IgD-negative memory B cell (primary cell): ENCODE data around the gene PEX11G. TPM values are rescaled to one million over a fixed set of nuclear protein-coding genes. Genes with fewer than 3 reads are reported as not detected.

Experiments used
- H3K27ac Mint-ChIP-seq, 3 donors: one replicate each; pipeline ENCODE4 v1.8.0; 2020 to 2022; ENCODE audit warnings: mild to moderate bottlenecking in 3 of 3, mixed read lengths in 3 of 3, moderate library complexity in 1 of 3
- H3K27me3 Mint-ChIP-seq: one replicate; pipeline ENCODE4 v1.8.0; 2021; ENCODE audit warnings: mixed read lengths
- H3K36me3 Mint-ChIP-seq: one replicate; pipeline ENCODE4 v1.8.0; 2020; ENCODE audit warnings: mild to moderate bottlenecking, mixed read lengths
- H3K4me1 Mint-ChIP-seq, 3 donors: one replicate each; pipeline ENCODE4 v1.8.0; 2020 to 2022; ENCODE audit warnings: mixed read lengths in 3 of 3, mild to moderate bottlenecking in 1 of 3
- H3K4me3 Mint-ChIP-seq, 4 donors: one replicate each; pipeline ENCODE4 v1.8.0; 2020 to 2022; ENCODE audit warnings: mild to moderate bottlenecking in 4 of 4, mixed read lengths in 4 of 4, moderate library complexity in 3 of 4
- H3K9me3 Mint-ChIP-seq, 3 donors: one replicate each; pipeline ENCODE4 v1.8.0; 2020 to 2021; ENCODE audit warnings: mixed read lengths in 3 of 3, mild to moderate bottlenecking in 1 of 3
- polyA plus RNA-seq: library from polyadenylated mRNA; unstranded; fragments of 300-500 nt; fragmentation: Illumina TruSeq; gene quantifications from one replicate; pipeline ENCODE4 v1.2.3, GENCODE V29; 2021

Gene PEX11G
- polyA plus RNA-seq, 1 donor from 2014 or later = 2.8 TPM

- peak overlapping the region in 1 of 3 donors; percentile 73 for H3K27ac Mint-ChIP-seq
- peak overlapping the region in 1 of 4 donors; percentile 42 for H3K4me3 Mint-ChIP-seq
Measured at GRCh38 chr19:7492558-7492957, 3.7 kb upstream of the PEX11G start.

GRCh38 chr19:7492142-7492541, 3.3 kb upstream of the PEX11G start:
- H3K9me3 Mint-ChIP-seq = no peaks in the 10 kb centered on the region
- H3K27ac Mint-ChIP-seq = peak overlapping the region in 1 of 3 donors; percentile 73
- peaks cover 6% of the 10 kb centered on the region for H3K27me3 Mint-ChIP-seq
- H3K36me3 Mint-ChIP-seq = no peaks in the 10 kb centered on the region
- peaks cover 2 to 8% (median 7%) of the 10 kb centered on the region in 3 donors for H3K4me1 Mint-ChIP-seq
- H3K4me3 Mint-ChIP-seq = no peak overlapping the region

More at GRCh38 chr19:7492558-7492957, 3.7 kb upstream of the PEX11G start:
- no peaks in the 10 kb centered on the region for H3K36me3 Mint-ChIP-seq
- peaks cover 3 to 8% (median 7%) of the 10 kb centered on the region in 3 donors for H3K4me1 Mint-ChIP-seq
- H3K9me3 Mint-ChIP-seq = no peaks in the 10 kb centered on the region
- peaks cover 6% of the 10 kb centered on the region for H3K27me3 Mint-ChIP-seq

GRCh38 chr19:7489609-7490044, 792 bp upstream of the PEX11G start:
- peaks cover 2 to 8% (median 5%) of the 10 kb centered on the region in 3 donors for H3K4me1 Mint-ChIP-seq
- H3K27me3 Mint-ChIP-seq = peaks cover 2% of the 10 kb centered on the region
- H3K9me3 Mint-ChIP-seq = no peaks in the 10 kb centered on the region
- peak overlapping the region; percentile 77 to 92 (median 87) for H3K4me3 Mint-ChIP-seq
- H3K27ac Mint-ChIP-seq = peak overlapping the region; percentile 21 to 96 (median 91)
- no peaks in the 10 kb centered on the region for H3K36me3 Mint-ChIP-seq

GRCh38 chr19:7486923-7487322, 1.9 kb downstream of the PEX11G start:
- H3K4me3 Mint-ChIP-seq = peak overlapping the region in 1 of 4 donors; percentile 77
- no peaks in the 10 kb centered on the region for H3K9me3 Mint-ChIP-seq
- no peaks in the 10 kb centered on the region for H3K36me3 Mint-ChIP-seq
- peaks cover 5% of the 10 kb centered on the region for H3K27me3 Mint-ChIP-seq
- peak overlapping the region in 2 of 3 donors; percentile 21 to 89 for H3K27ac Mint-ChIP-seq
- H3K4me1 Mint-ChIP-seq = peaks cover 0 to 14% (median 11%) of the 10 kb centered on the region in 3 donors

- peaks cover 3 to 10% (median 9%) of the 10 kb centered on the region in 3 donors for H3K4me1 Mint-ChIP-seq
- no peaks in the 10 kb centered on the region for H3K36me3 Mint-ChIP-seq
- H3K9me3 Mint-ChIP-seq = no peaks in the 10 kb centered on the region
- peak overlapping the region; percentile 90 to 96 (median 95) for H3K27ac Mint-ChIP-seq
- peaks cover 5% of the 10 kb centered on the region for H3K27me3 Mint-ChIP-seq
- H3K4me3 Mint-ChIP-seq = peak overlapping the region in 2 of 4 donors; percentile 30 to 60
Measured at GRCh38 chr19:7483720-7484201, 5.1 kb downstream of the PEX11G start.

- peaks cover 5% of the 10 kb centered on the region for H3K27me3 Mint-ChIP-seq
- H3K9me3 Mint-ChIP-seq = no peaks in the 10 kb centered on the region
- H3K4me1 Mint-ChIP-seq = peaks cover 3 to 10% (median 9%) of the 10 kb centered on the region in 3 donors
- H3K4me3 Mint-ChIP-seq = peak overlapping the region in 1 of 4 donors; percentile 60
- H3K27ac Mint-ChIP-seq = peak overlapping the region; percentile 95 to 96 (median 96)
- no peaks in the 10 kb centered on the region for H3K36me3 Mint-ChIP-seq
Measured at GRCh38 chr19:7482584-7483439, 6.0 kb downstream of the PEX11G start.

- Mint-ChIP-seq H3K36me3 (no peaks in the 10 kb centered on the region), H3K4me1 (peaks cover 5 to 10% (median 9%) of the 10 kb centered on the region in 3 donors), H3K4me3 (peak overlapping the region in 1 of 4 donors; percentile 74), H3K9me3 (no peaks in the 10 kb centered on the region), H3K27me3 (peaks cover 5% of the 10 kb centered on the region), H3K27ac (peak overlapping the region; percentile 39 to 96 (median 91))
Measured at GRCh38 chr19:7480970-7481255, 7.9 kb downstream of the PEX11G start.

- peak overlapping the region; percentile 86 to 96 (median 91) for H3K27ac Mint-ChIP-seq
- H3K36me3 Mint-ChIP-seq = no peaks in the 10 kb centered on the region
- H3K9me3 Mint-ChIP-seq = no peaks in the 10 kb centered on the region
- peaks cover 5% of the 10 kb centered on the region for H3K27me3 Mint-ChIP-seq
- H3K4me1 Mint-ChIP-seq = peaks cover 5 to 10% (median 9%) of the 10 kb centered on the region in 3 donors
- H3K4me3 Mint-ChIP-seq = peak overlapping the region in 3 of 4 donors; percentile 1 to 74 (median 8)
Measured at GRCh38 chr19:7480222-7480969, 8.4 kb downstream of the PEX11G start.

GRCh38 chr19:7478843-7479227, 10.0 kb downstream of the PEX11G start:
- peaks cover 5 to 10% (median 9%) of the 10 kb centered on the region in 3 donors for H3K4me1 Mint-ChIP-seq
- no peaks in the 10 kb centered on the region for H3K27me3 Mint-ChIP-seq
- H3K4me3 Mint-ChIP-seq = no peak overlapping the region
- peak overlapping the region in 2 of 3 donors; percentile 39 to 77 for H3K27ac Mint-ChIP-seq
- H3K9me3 Mint-ChIP-seq = no peaks in the 10 kb centered on the region
- no peaks in the 10 kb centered on the region for H3K36me3 Mint-ChIP-seq

- Mint-ChIP-seq H3K4me1 (peaks cover 5 to 6% (median 5%) of the 10 kb centered on the region in 3 donors), H3K36me3 (no peaks in the 10 kb centered on the region), H3K27ac (peak overlapping the region; percentile 76 to 88 (median 77)), H3K27me3 (no peaks in the 10 kb centered on the region), H3K4me3 (peak overlapping the region in 1 of 4 donors; percentile 40), H3K9me3 (no peaks in the 10 kb centered on the region)
Measured at GRCh38 chr19:7478173-7478842, 10.5 kb downstream of the PEX11G start.

GRCh38 chr19:7477758-7478157, 11.1 kb downstream of the PEX11G start:
- peak overlapping the region in 1 of 4 donors; percentile 40 for H3K4me3 Mint-ChIP-seq

GRCh38 chr19:7476777-7477494, 11.9 kb downstream of the PEX11G start:
- Mint-ChIP-seq H3K4me1 (peaks cover 9 to 15% (median 9%) of the 10 kb centered on the region in 3 donors), H3K36me3 (peaks cover 2% of the 10 kb centered on the region), H3K27me3 (no peaks in the 10 kb centered on the region), H3K27ac (peak overlapping the region; percentile 16 to 84 (median 81)), H3K9me3 (no peaks in the 10 kb centered on the region), H3K4me3 (peak overlapping the region in 3 of 4 donors; percentile 12 to 54 (median 32))

More at GRCh38 chr19:7477758-7478157, 11.1 kb downstream of the PEX11G start:
- H3K9me3 Mint-ChIP-seq = no peaks in the 10 kb centered on the region
- H3K27ac Mint-ChIP-seq = peak overlapping the region; percentile 67 to 77 (median 76)
- no peaks in the 10 kb centered on the region for H3K27me3 Mint-ChIP-seq
- H3K4me1 Mint-ChIP-seq = peaks cover 7 to 10% (median 9%) of the 10 kb centered on the region in 3 donors
- peaks cover 2% of the 10 kb centered on the region for H3K36me3 Mint-ChIP-seq

GRCh38 chr19:7476241-7476640, 12.6 kb downstream of the PEX11G start:
- H3K27me3 Mint-ChIP-seq = no peaks in the 10 kb centered on the region
- peaks cover 2% of the 10 kb centered on the region for H3K36me3 Mint-ChIP-seq
- peaks cover 9 to 15% (median 12%) of the 10 kb centered on the region in 3 donors for H3K4me1 Mint-ChIP-seq
- peak overlapping the region in 1 of 4 donors; percentile 12 for H3K4me3 Mint-ChIP-seq
- H3K27ac Mint-ChIP-seq = peak overlapping the region in 2 of 3 donors; percentile 81 to 84
- H3K9me3 Mint-ChIP-seq = no peaks in the 10 kb centered on the region

- Mint-ChIP-seq H3K9me3 (no peaks in the 10 kb centered on the region), H3K27ac (peak overlapping the region in 2 of 3 donors; percentile 81 to 84), H3K36me3 (peaks cover 2% of the 10 kb centered on the region), H3K4me3 (peak overlapping the region in 1 of 4 donors; percentile 12), H3K27me3 (no peaks in the 10 kb centered on the region), H3K4me1 (peaks cover 7 to 15% (median 12%) of the 10 kb centered on the region in 3 donors)
Measured at GRCh38 chr19:7475665-7476064, 13.2 kb downstream of the PEX11G start.
